IPS DF 6.9 (cell line): ENCODE results near the gene DENND4A.
A peak's percentile ranks its signal among the peaks of the same experiment; 100 is the strongest.

ENCODE experiments used
- DNase-seq: peaks from one replicate; pipeline ENCODE4 v3.0.0-alpha.2; 2013; ENCODE audit warnings: low read depth, low spot score
- H3K27ac ChIP-seq: one replicate; pipeline ENCODE4 v1.5.1; 2013; ENCODE audit warnings: low read length, control low read depth
- H3K27me3 ChIP-seq: 2 replicates; pipeline ENCODE4 v1.6.1; 2013; ENCODE audit warnings: mild to moderate bottlenecking, low read length; ENCODE audit not compliant: control insufficient read depth, insufficient read depth
- H3K36me3 ChIP-seq: 2 replicates; pipeline ENCODE4 v1.6.1; 2013; ENCODE audit warnings: low read length; ENCODE audit not compliant: control insufficient read depth, insufficient read depth
- H3K4me1 ChIP-seq: 2 replicates; pipeline ENCODE4 v1.6.1; 2013; ENCODE audit warnings: low read length; ENCODE audit not compliant: control insufficient read depth, insufficient read depth
- H3K4me3 ChIP-seq: 2 replicates; pipeline ENCODE4 v1.5.1; 2013; ENCODE audit warnings: mild to moderate bottlenecking, low read length
- H3K9me3 ChIP-seq: 2 replicates; pipeline ENCODE4 v1.6.1; 2013; ENCODE audit warnings: low read length, inconsistent platforms; ENCODE audit not compliant: control insufficient read depth, insufficient read depth
- WGBS: extraction: QIAGEN DNeasy Blood & Tissue Kit; methylation state at CpG from one replicate; pipeline ENCODE4 v1.1.7; 2013; ENCODE audit warnings: mixed read lengths, missing lambda C conversion rate; ENCODE audit not compliant: insufficient read length, insufficient coverage; 5-methylcytosine and 5-hydroxymethylcytosine counted together

Gene DENND4A

GRCh38 chr15:65651042-65651322 is 141.1 kb downstream of the DENND4A start:
- H3K36me3 ChIP-seq, result no peaks in the 10 kb centered on the region
- WGBS, result no CpG with 5 or more reads among the region's 1 CpG
- no peak overlapping the region for H3K27ac ChIP-seq
- DNase-seq, result no peak
- no peaks in the 10 kb centered on the region for H3K9me3 ChIP-seq
- no peaks in the 10 kb centered on the region for H3K4me1 ChIP-seq
- H3K4me3 ChIP-seq, result no peak overlapping the region
- H3K27me3 ChIP-seq, result no peaks in the 10 kb centered on the region

GRCh38 chr15:65650312-65651041 is 141.6 kb downstream of the DENND4A start:
- Histone ChIP-seq H3K4me3 (no peak overlapping the region), H3K36me3 (no peaks in the 10 kb centered on the region), H3K9me3 (no peaks in the 10 kb centered on the region), H3K27me3 (no peaks in the 10 kb centered on the region), H3K4me1 (no peaks in the 10 kb centered on the region), H3K27ac (no peak overlapping the region)
- DNase-seq, result no peak
- 100% methylated on average over 2 of the region's 12 CpGs for WGBS

- H3K9me3 ChIP-seq, result no peaks in the 10 kb centered on the region
- H3K27me3 ChIP-seq, result no peaks in the 10 kb centered on the region
- DNase-seq, result no peak
- H3K4me3 ChIP-seq, result no peak overlapping the region
- H3K27ac ChIP-seq, result no peak overlapping the region
- no CpG with 5 or more reads among the region's 4 CpGs for WGBS
- H3K4me1 ChIP-seq, result no peaks in the 10 kb centered on the region
- no peaks in the 10 kb centered on the region for H3K36me3 ChIP-seq
These were observed 145.6 kb downstream of the DENND4A start for GRCh38 chr15:65646486-65646885.

- Histone ChIP-seq H3K9me3 (no peaks in the 10 kb centered on the region), H3K27me3 (no peaks in the 10 kb centered on the region), H3K4me1 (no peaks in the 10 kb centered on the region), H3K4me3 (no peak overlapping the region), H3K27ac (no peak overlapping the region), H3K36me3 (no peaks in the 10 kb centered on the region)
- DNase-seq, result no peak
- WGBS, result no CpG with 5 or more reads among the region's 4 CpGs
These were observed 146.7 kb downstream of the DENND4A start for GRCh38 chr15:65645392-65645791.

GRCh38 chr15:65644282-65644681 is 147.8 kb downstream of the DENND4A start:
- no peak overlapping the region for H3K27ac ChIP-seq
- no peak overlapping the region for H3K4me3 ChIP-seq
- H3K9me3 ChIP-seq, result no peaks in the 10 kb centered on the region
- H3K36me3 ChIP-seq, result no peaks in the 10 kb centered on the region
- no CpG with 5 or more reads among the region's 4 CpGs for WGBS
- DNase-seq, result no peak
- no peaks in the 10 kb centered on the region for H3K4me1 ChIP-seq
- H3K27me3 ChIP-seq, result no peaks in the 10 kb centered on the region

- H3K4me3 ChIP-seq, result no peak overlapping the region
- no peaks in the 10 kb centered on the region for H3K4me1 ChIP-seq
- no peaks in the 10 kb centered on the region for H3K27me3 ChIP-seq
- H3K9me3 ChIP-seq, result no peaks in the 10 kb centered on the region
- no peak overlapping the region for H3K27ac ChIP-seq
- H3K36me3 ChIP-seq, result no peaks in the 10 kb centered on the region
- DNase-seq, result no peak
- WGBS, result no CpG with 5 or more reads among the region's 6 CpGs
These were observed 149.5 kb downstream of the DENND4A start for GRCh38 chr15:65642594-65642993.

- Histone ChIP-seq H3K4me3 (no peak overlapping the region), H3K9me3 (no peaks in the 10 kb centered on the region), H3K36me3 (no peaks in the 10 kb centered on the region), H3K4me1 (no peaks in the 10 kb centered on the region), H3K27me3 (no peaks in the 10 kb centered on the region), H3K27ac (no peak overlapping the region)
- no peak for DNase-seq
- no CpG with 5 or more reads among the region's 6 CpGs for WGBS
These were observed 150.2 kb downstream of the DENND4A start for GRCh38 chr15:65641768-65642475.

- Histone ChIP-seq H3K9me3 (no peaks in the 10 kb centered on the region), H3K27me3 (no peaks in the 10 kb centered on the region), H3K4me1 (no peaks in the 10 kb centered on the region), H3K36me3 (no peaks in the 10 kb centered on the region), H3K27ac (no peak overlapping the region), H3K4me3 (no peak overlapping the region)
- DNase-seq, result no peak
- no CpG with 5 or more reads among the region's 6 CpGs for WGBS
These were observed 152.6 kb downstream of the DENND4A start for GRCh38 chr15:65639509-65639908.

GRCh38 chr15:65638681-65639089 is 153.4 kb downstream of the DENND4A start:
- no CpG with 5 or more reads among the region's 3 CpGs for WGBS
- H3K4me3 ChIP-seq, result no peak overlapping the region
- H3K4me1 ChIP-seq, result no peaks in the 10 kb centered on the region
- no peaks in the 10 kb centered on the region for H3K9me3 ChIP-seq
- no peak overlapping the region for H3K27ac ChIP-seq
- H3K36me3 ChIP-seq, result no peaks in the 10 kb centered on the region
- DNase-seq, result peak; percentile 43
- H3K27me3 ChIP-seq, result no peaks in the 10 kb centered on the region

- Histone ChIP-seq H3K9me3 (no peaks in the 10 kb centered on the region), H3K4me1 (no peaks in the 10 kb centered on the region), H3K27ac (no peak overlapping the region), H3K36me3 (no peaks in the 10 kb centered on the region), H3K27me3 (no peaks in the 10 kb centered on the region), H3K4me3 (no peak overlapping the region)
- no peak for DNase-seq
- no CpG with 5 or more reads among the region's 5 CpGs for WGBS
These were observed 154.0 kb downstream of the DENND4A start for GRCh38 chr15:65638109-65638508.

GRCh38 chr15:65634356-65634755 is 157.7 kb downstream of the DENND4A start:
- H3K4me3 ChIP-seq, result no peak overlapping the region
- H3K4me1 ChIP-seq, result no peaks in the 10 kb centered on the region
- H3K9me3 ChIP-seq, result no peaks in the 10 kb centered on the region
- H3K27ac ChIP-seq, result no peak overlapping the region
- H3K36me3 ChIP-seq, result no peaks in the 10 kb centered on the region
- no peak for DNase-seq
- no CpG with 5 or more reads among the region's 1 CpG for WGBS
- H3K27me3 ChIP-seq, result no peaks in the 10 kb centered on the region
